K562 (cell line): ENCODE measurements around the gene GALNT7. TPM values are rescaled to one million over a fixed set of nuclear protein-coding genes. Genes with fewer than 3 reads are reported as not detected.
A peak's percentile ranks its signal among the peaks of the same experiment; 100 is the strongest.

Source experiments
- ATAC-seq: fragments of 200-7000 bp; cut with Tn5 transposase; 3 replicates; pipeline ENCODE4 v1.9.1; 2020; ENCODE audit warnings: moderate library complexity
- BruUV-seq: library from RNA; stranded (reverse); fragments of 400-500 nt; replicated peaks from 2 replicates; lab custom pipeline; 2021; lab: Mats Ljungman, UMichigan
- CTCF ChIA-PET: fragments of 300-600 bp; formaldehyde crosslinking; extraction: SDS; loops from one replicate; lab custom pipeline; 2021; ENCODE audit warnings: low intra/inter-chr PET ratio; lab: Yijun Ruan, JAX
- POLR2A ChIA-PET: fragments of 300-600, 350-650 bp; sonication (Branson Sonifier 250); formaldehyde crosslinking; extraction: SDS; loops from one replicate; lab custom pipeline; 2021; ENCODE audit warnings: antibody characterized with exemption, inconsistent platforms; lab: Yijun Ruan, JAX
- DNase-seq, 4 experiments: peaks; one replicate each; pipeline versions ENCODE4 v3.0.0 to v3.0.0-alpha.2; 2011 to 2018; ENCODE audit warnings: low spot score in 3 of 4, mixed read lengths in 3 of 4; ENCODE audit errors: extremely low read depth in 1 of 4
- FAIRE-seq: peaks from 2 replicates; lab custom pipeline; 2011; peaks lifted over from hg19 to GRCh38; lab: Jason Lieb, UNC
- H2AFZ ChIP-seq: 2 replicates; pipeline ENCODE4 v1.6.0; 2011; ENCODE audit warnings: low read depth, low read length, control low read depth, inconsistent platforms
- H3K27ac ChIP-seq: fragments of 200-600 bp; 3 replicates; pipeline ENCODE4 v1.8.0; 2011; ENCODE audit warnings: low read depth, mild to moderate bottlenecking, control low read depth, inconsistent platforms, low read length, moderate library complexity, mixed read lengths; ENCODE audit errors: extremely low read depth
- H3K27me3 ChIP-seq, 2 experiments: fragments of 300-600 bp in 1 of 2; 2 replicates in 1 of 2; 3 replicates in 1 of 2; pipeline versions ENCODE4 v1.6.0 to v1.8.0; 2011; ENCODE audit warnings: inconsistent platforms in 2 of 2, low read length in 2 of 2, mild to moderate bottlenecking in 1 of 2, mixed read lengths in 1 of 2, moderate library complexity in 1 of 2; ENCODE audit not compliant: control insufficient read depth in 2 of 2, insufficient read depth in 2 of 2
- H3K36me3 ChIP-seq: fragments of 300-600 bp; 3 replicates; pipeline ENCODE4 v1.8.0; 2011; ENCODE audit warnings: mild to moderate bottlenecking, low read length, inconsistent platforms; ENCODE audit not compliant: control insufficient read depth, insufficient read depth
- H3K4me1 ChIP-seq, 2 experiments: fragments of 200-600 bp in 1 of 2; replicated peaks in 1 of 2; 2 replicates in 1 of 2; 3 replicates in 1 of 2; pipeline versions ENCODE4 v1.5.1 to v1.8.0; 2011; ENCODE audit warnings: inconsistent platforms in 2 of 2, low read length in 2 of 2, mild to moderate bottlenecking in 1 of 2, mixed read lengths in 1 of 2, moderate library complexity in 1 of 2; ENCODE audit not compliant: control insufficient read depth in 2 of 2, insufficient read depth in 2 of 2
- H3K4me2 ChIP-seq: 2 replicates; pipeline ENCODE4 v1.6.1; 2011; ENCODE audit warnings: low read length, control low read depth, inconsistent platforms, mixed read lengths; ENCODE audit not compliant: insufficient read depth
- H3K4me3 ChIP-seq: fragments of 200-600 bp; sonication (generic), shearing (Covaris generic); 2 replicates; pipeline ENCODE4 v1.5.1; 2016; ENCODE audit warnings: control low read depth, inconsistent platforms
- H3K79me2 ChIP-seq: fragments of 200-600 bp; 3 replicates; pipeline ENCODE4 v1.8.0; 2011; ENCODE audit warnings: low read length, inconsistent platforms; ENCODE audit not compliant: control insufficient read depth, insufficient read depth
- H3K9ac ChIP-seq, 2 experiments: 2 replicates each; pipeline versions ENCODE4 v1.6.0 to v1.6.1; 2011; ENCODE audit warnings: low read depth in 2 of 2, low read length in 2 of 2, control low read depth in 1 of 2, inconsistent platforms in 1 of 2, mild to moderate bottlenecking in 1 of 2, mixed read lengths in 1 of 2; ENCODE audit not compliant: insufficient read depth in 1 of 2
- H3K9me1 ChIP-seq: one replicate; pipeline ENCODE4 v1.6.0; 2011; ENCODE audit warnings: inconsistent platforms, mild to moderate bottlenecking, low read length, moderate library complexity; ENCODE audit not compliant: control insufficient read depth, insufficient read depth
- H3K9me3 ChIP-seq: replicated peaks from 2 replicates; pipeline ENCODE4 v1.5.1; 2011; ENCODE audit warnings: low read depth, low read length, inconsistent platforms; ENCODE audit not compliant: control insufficient read depth, insufficient read depth
- H4K20me1 ChIP-seq: replicated peaks from 2 replicates; pipeline ENCODE4 v1.6.1; 2011; ENCODE audit warnings: low read length, inconsistent platforms, mixed read lengths; ENCODE audit not compliant: control insufficient read depth, insufficient read depth
- CBFA2T2 ChIP-seq: fragments of 450-650 bp; conservative IDR thresholded peaks from 2 replicates; pipeline ENCODE4 v1.6.1; 2017; ENCODE audit warnings: mild to moderate bottlenecking
- CBFA2T3 ChIP-seq: fragments of 450-650 bp; IDR thresholded peaks from 2 replicates; pipeline ENCODE4 v1.6.1; 2017
- CEBPB ChIP-seq: fragments of 450-650 bp; IDR thresholded peaks from 2 replicates; pipeline ENCODE4 v1.6.1; 2016; ENCODE audit warnings: missing genetic modification characterization, missing compliant biosample characterization
- DACH1 ChIP-seq: fragments of 450-650 bp; IDR thresholded peaks from 2 replicates; pipeline ENCODE4 v1.6.1; 2018; ENCODE audit not compliant: partially characterized antibody
- E2F6 ChIP-seq, 2 experiments: IDR thresholded peaks; 2 replicates each; pipeline ENCODE4 v1.6.1; 2011; ENCODE audit warnings: borderline replicate concordance in 1 of 2, control low read depth in 1 of 2, low read depth in 1 of 2, low read length in 1 of 2, mild to moderate bottlenecking in 1 of 2, mixed read lengths in 1 of 2, moderate library complexity in 1 of 2; ENCODE audit not compliant: insufficient read depth in 1 of 2, insufficient read length in 1 of 2, poor library complexity in 1 of 2, severe bottlenecking in 1 of 2; ENCODE audit errors: extremely low read depth in 1 of 2
- ELF1 ChIP-seq: fragments of 200-800 bp; sonication (Bioruptor generic); IDR thresholded peaks from 2 replicates; pipeline ENCODE4 v1.6.1; 2016; ENCODE audit warnings: missing genetic modification characterization, missing compliant biosample characterization
- GABPB2 ChIP-seq: fragments of 250-450 bp; sonication (Bioruptor Pico); conservative IDR thresholded peaks from 2 replicates; pipeline ENCODE4 v1.5.1; 2021; ENCODE audit warnings: mild to moderate bottlenecking
- RBFOX2 ChIP-seq: fragments of 200-400 bp; formaldehyde crosslinking; IDR thresholded peaks from 2 replicates; pipeline ENCODE4 v1.6.1; 2017; ENCODE audit warnings: low read depth, mild to moderate bottlenecking, low read length, moderate library complexity
- SIN3A ChIP-seq, 2 experiments: fragments of 150-350 bp in 1 of 2; IDR thresholded peaks; 2 replicates each; pipeline ENCODE4 v1.6.1; 2011 to 2016; ENCODE audit warnings: borderline replicate concordance in 2 of 2, low read depth in 2 of 2, low read length in 2 of 2, mild to moderate bottlenecking in 2 of 2, moderate library complexity in 2 of 2; ENCODE audit not compliant: control insufficient read depth in 1 of 2
- TEAD4 ChIP-seq, 2 experiments: sonication (generic) in 1 of 2; formaldehyde crosslinking in 1 of 2; IDR thresholded peaks; 2 replicates each; pipeline versions ENCODE4 v1.6.1 to v1.8.0; 2012 to 2022; ENCODE audit warnings: borderline replicate concordance in 1 of 2, inconsistent platforms in 1 of 2, low read length in 1 of 2, mild to moderate bottlenecking in 1 of 2, missing genetic modification reagents in 1 of 2
- ZNF717 ChIP-seq: fragments of 250-450 bp; sonication (Bioruptor Pico); IDR thresholded peaks from 2 replicates; pipeline ENCODE4 v1.5.0; 2021
- WGBS: fragments of 100-300 bp; shearing (Covaris generic); methylation state at CpG from one replicate; pipeline ENCODE4 v1.1.6; 2016; ENCODE audit warnings: low coverage, mixed read lengths; ENCODE audit not compliant: insufficient coverage; ENCODE audit errors: missing lambda C conversion rate; 5-methylcytosine and 5-hydroxymethylcytosine counted together
- in situ Hi-C: fragments of 300-500 bp; cut with MboI; formaldehyde crosslinking; loops from 4 replicates; pipeline ENCODE4 v1.15.0; 2018; ENCODE audit warnings: inconsistent platforms, mixed read lengths
- intact Hi-C: fragments of 100-400 bp; cut with micrococcal nuclease; formaldehyde crosslinking; loops from 2 replicates; pipeline ENCODE4 v1.14.2; 2022
- polyA plus RNA-seq, 8 experiments: library from polyadenylated mRNA; depleted of rRNA in 4 of 8; stranded (reverse) in 5 of 8; unstranded in 3 of 8; fragments of >200 nt; fragmentation: Nextera tagmentation in 2 of 8; fragmentation: Illumina TruSeq in 1 of 8; extraction: Ambion mirVana in 2 of 8; extraction: Trizol in 1 of 8; gene quantifications; 2 replicates each; pipeline versions ENCODE4 v1.2.1 to v1.2.3, GENCODE V29; 2011 to 2014; ENCODE audit warnings: inconsistent platforms in 1 of 8, missing spikeins in 1 of 8
- total RNA-seq, 7 experiments: library from RNA; depleted of rRNA in 6 of 7; stranded (reverse); fragments of >200 nt in 6 of 7; fragmentation: Illumina TruSeq in 2 of 7; extraction: Trizol in 2 of 7; gene quantifications; 2 replicates each; pipeline versions ENCODE4 v1.2.1 to v1.2.3, GENCODE V29; 2011 to 2021; ENCODE audit warnings: low replicate concordance in 1 of 7
- TF ChIP-seq, protein P1 (sequence below): sonication (generic); formaldehyde crosslinking; IDR thresholded peaks from 2 replicates; pipeline ENCODE4 v1.8.0; 2022; ENCODE audit warnings: missing genetic modification reagents, mild to moderate bottlenecking, moderate library complexity, borderline replicate concordance

The GALNT7 gene
- total and polyA plus RNA-seq, 9 of the 15 experiments (the other 6 are each of a cell fraction or from before 2014, with no cell fraction given) = 16.7 to 38.7 (median 31.1) TPM

DNA sequence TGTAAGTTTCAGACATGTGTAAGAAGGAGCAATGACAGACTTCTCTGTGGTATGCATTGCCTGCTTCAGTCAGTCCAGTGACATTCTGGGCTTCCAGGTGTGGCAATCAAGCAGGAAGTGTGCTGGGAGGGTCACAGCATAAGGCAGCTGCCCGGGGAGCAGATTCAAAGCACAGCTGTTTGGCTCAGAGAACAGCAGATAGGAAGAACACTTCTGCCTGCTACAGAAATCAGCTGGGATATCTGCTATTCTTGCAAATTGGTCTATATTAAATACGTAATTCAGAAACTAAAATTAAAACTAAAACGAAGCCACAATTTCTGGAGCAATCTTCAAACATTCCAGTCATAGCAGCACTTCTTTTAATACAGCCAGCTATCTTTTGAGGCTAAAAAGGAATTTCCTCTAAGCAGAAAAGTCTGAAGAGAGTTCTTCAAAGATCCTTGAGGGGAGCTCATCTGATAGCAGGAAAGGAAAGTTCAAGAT is 47.5 kb upstream of the GALNT7 start:
- ATAC-seq (peak; percentile 83), FAIRE-seq (no peak)
- no peak overlapping the region for H3K9ac ChIP-seq
- intact Hi-C loops = loop anchor here (5.0 kb wide), 1 partner anchor 84 kb away; no protein-coding TSS in a partner anchor
- H3K27me3 ChIP-seq = no peaks in the 10 kb centered on the region
- H3K9me3 ChIP-seq = no peaks in the 10 kb centered on the region
- no TSS peak for BruUV-seq
- POLR2A ChIA-PET = interaction anchor here (0.7 to 1.5 kb wide), 2 partner anchors 44 to 50 kb away, joined by 3 to 4 read pairs; no protein-coding TSS in a partner anchor
- TF ChIP-seq CEBPB (peak; percentile 65), ELF1 (tag) (0 out of 2 replicates have a peak, but pooled peaks have one; percentile 21), GABPB2 (CRISPR knock-in tag) (no peak), CBFA2T3 (peak; percentile 61), TEAD4 (IDR thresholded peaks at IDR 0.05; ENCODE audit: low read length) (peak; percentile 16; the same call in 1 of the 2 replicates), TEAD4 (CRISPR knock-in tag; IDR thresholded peaks at IDR 0.05; ENCODE audit: borderline replicate concordance) (no peak), CBFA2T2 (peak; percentile 61), SIN3A (IDR thresholded peaks at IDR 0.05; ENCODE audit: borderline replicate concordance in 2 of 2, control insufficient read depth in 1 of 2, low read depth in 2 of 2, low read length in 2 of 2) (0 out of 4 replicates have a peak, but pooled peaks of 1 of the 2 experiments have one; percentile 25), ZNF717 (CRISPR knock-in tag) (no peak), RBFOX2 (no peak), DACH1 (peak; percentile 71), E2F6 (IDR thresholded peaks at IDR 0.05; ENCODE audit: borderline replicate concordance in 1 of 2, extremely low read depth in 1 of 2, insufficient read depth in 1 of 2, insufficient read length in 1 of 2, low read depth in 1 of 2, low read length in 1 of 2, poor library complexity in 1 of 2, severe bottlenecking in 1 of 2) (peak in 1 of 2 experiments; percentile 10)
- TF ChIP-seq, protein P1, sequence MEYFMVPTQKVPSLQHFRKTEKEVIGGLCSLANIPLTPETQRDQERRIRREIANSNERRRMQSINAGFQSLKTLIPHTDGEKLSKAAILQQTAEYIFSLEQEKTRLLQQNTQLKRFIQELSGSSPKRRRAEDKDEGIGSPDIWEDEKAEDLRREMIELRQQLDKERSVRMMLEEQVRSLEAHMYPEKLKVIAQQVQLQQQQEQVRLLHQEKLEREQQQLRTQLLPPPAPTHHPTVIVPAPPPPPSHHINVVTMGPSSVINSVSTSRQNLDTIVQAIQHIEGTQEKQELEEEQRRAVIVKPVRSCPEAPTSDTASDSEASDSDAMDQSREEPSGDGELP (CRISPR knock-in tag) = peak; percentile 52; the same call in 1 of the 2 replicates
- TF ChIP-seq, all 486 proteins: peak for 9
- Histone ChIP-seq H3K36me3 (no peaks in the 10 kb centered on the region), H2AFZ (peak overlapping the region; percentile 43), H3K9me1 (no peaks in the 10 kb centered on the region), H3K4me2 (no peak overlapping the region), H4K20me1 (no peaks in the 10 kb centered on the region), H3K79me2 (no peaks in the 10 kb centered on the region), H3K4me3 (no peak overlapping the region), H3K27ac (0 out of 3 replicates have a peak overlapping the region, but pooled peaks have one; percentile 2), H3K4me1 (peaks cover 7 to 19% of the 10 kb centered on the region in 2 experiments; a peak in 3 of 5 replicates)
- CTCF ChIA-PET = no interaction called here
- in situ Hi-C loops = no loop called here
- WGBS = 18% methylated on average over 3 of the region's 3 CpGs
- DNase-seq = peak in 3 of 4 experiments; percentile 15 to 62 (median 31)
